Measurements from ENCODE around the gene CCDC171.

DNA sequence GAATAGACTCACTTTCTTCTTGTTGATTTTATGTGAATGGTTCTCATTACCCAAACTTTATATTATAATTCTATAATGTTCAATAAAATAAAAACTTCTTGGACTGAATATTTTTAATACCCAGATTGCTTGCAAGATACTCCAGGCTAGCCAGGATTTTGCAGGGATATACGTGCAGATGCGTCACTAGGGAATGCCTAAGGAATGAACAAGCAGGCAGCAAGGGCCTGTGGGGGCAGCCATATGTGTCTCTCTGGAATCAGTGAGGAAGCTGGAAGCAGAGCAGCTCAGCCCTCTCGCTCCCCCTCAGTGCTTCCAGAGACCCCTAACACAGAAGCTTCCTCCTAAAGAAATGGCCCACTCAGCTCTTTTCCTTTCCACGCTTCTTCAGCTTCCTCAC is 457.4 kb downstream of the CCDC171 start:
- TF ChIP-seq TAF1 (IDR thresholded peaks at IDR 0.05; ENCODE audit: low read depth) (no peak), YY1 (IDR thresholded peaks at IDR 0.05; ENCODE audit: low read depth) (no peak), RAD21 (IDR thresholded peaks at IDR 0.05; ENCODE audit: low read depth) (no peak), EP300 (IDR thresholded peaks at IDR 0.05; ENCODE audit: borderline replicate concordance) (no peak), ZBTB7A (IDR thresholded peaks at IDR 0.05; ENCODE audit: low read depth) (no peak), CREB1 (IDR thresholded peaks at IDR 0.05; ENCODE audit: low read depth) (no peak), NFIC (IDR thresholded peaks at IDR 0.05) (no peak), CEBPB (IDR thresholded peaks at IDR 0.05) (no peak), TCF12 (IDR thresholded peaks at IDR 0.05; ENCODE audit: low read depth) (no peak), EGR1 (IDR thresholded peaks at IDR 0.05) (no peak), REST (IDR thresholded peaks at IDR 0.05; ENCODE audit: low read depth) (no peak), TEAD4 (IDR thresholded peaks at IDR 0.05) (no peak), FOXM1 (IDR thresholded peaks at IDR 0.05; ENCODE audit: borderline replicate concordance, low read depth) (no peak)
- TF ChIP-seq, protein P1, sequence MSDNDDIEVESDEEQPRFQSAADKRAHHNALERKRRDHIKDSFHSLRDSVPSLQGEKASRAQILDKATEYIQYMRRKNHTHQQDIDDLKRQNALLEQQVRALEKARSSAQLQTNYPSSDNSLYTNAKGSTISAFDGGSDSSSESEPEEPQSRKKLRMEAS (IDR thresholded peaks at IDR 0.05) = no peak
